HG03064 (cell line): Measurements from ENCODE around the gene AFAP1.

Source experiments
- ATAC-seq: cut with Tn5 transposase; IDR thresholded peaks from one replicate; pipeline ENCODE4 v1.9.1; 2021; ENCODE audit warnings: low read depth; ENCODE audit not compliant: unreplicated experiment

AFAP1 gene

DNA sequence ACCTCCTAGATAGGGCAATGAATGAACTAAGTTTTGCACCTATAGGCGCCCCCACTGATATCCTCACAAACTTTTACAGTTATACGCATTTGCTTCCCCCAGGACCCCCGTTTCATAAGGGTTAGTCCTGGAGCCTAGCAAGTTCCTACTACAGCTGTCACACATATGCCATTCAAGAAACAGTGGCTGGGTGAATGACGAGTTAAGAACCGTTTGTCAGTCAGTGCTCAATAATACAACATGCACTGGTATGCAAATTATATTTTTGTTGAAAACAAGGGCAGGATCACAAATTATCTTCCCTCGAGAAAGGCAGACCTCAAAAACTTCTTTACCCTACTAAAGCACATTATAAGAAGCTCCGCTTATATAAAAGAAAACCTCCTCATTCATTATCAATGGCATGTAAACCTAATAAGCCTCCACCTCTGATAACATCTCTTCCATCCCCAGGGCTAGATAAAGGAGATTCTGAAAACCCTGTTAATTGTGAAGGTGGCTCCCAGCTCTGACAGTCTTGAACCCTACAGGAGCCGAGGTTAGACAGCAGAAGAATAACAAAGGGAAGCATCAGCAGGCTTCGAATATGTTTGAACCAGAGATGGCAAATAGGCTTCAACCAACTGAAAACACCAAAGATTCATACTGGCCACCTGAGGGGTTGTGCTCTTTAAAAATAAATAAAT is 40.3 kb downstream of the AFAP1 start:
- no peak for ATAC-seq

DNA sequence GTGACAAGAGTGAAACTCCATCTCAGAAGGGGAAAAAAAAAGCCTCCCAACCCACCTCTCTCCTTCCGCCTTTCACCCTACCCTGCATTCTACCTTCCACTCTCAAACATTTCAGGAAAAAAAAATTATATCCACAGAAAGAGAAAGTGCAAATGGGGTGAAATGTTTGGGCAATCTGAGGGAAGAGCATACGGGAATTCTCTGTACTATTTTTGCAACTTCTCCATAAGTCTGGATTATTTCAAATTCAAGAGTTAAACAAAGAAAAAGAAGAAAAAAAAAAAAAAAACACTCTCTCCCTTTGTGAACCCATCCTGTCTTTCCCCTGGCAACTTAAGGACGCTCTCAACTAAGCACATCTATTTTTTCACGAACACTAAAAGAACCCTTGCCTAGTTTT is 41.3 kb downstream of the AFAP1 start:
- no peak for ATAC-seq

DNA sequence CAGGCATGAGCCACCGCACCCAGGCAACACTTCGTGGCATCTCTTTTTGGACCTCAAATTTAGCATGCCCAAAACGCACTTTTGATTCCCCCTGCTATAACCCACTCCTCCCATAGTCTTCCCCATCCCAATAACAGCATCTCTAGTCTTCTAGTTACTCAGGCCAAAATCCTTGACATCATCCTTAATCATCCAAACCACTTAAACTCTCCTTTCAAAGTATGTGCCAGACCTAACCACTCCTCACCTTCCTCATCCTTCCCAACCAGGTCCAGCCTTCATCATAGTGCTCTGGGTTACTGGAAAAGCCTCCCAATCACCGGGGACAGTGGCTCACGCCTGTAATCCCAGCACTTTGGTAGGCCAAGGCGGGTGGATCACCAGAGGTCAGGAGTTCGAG is 41.9 kb downstream of the AFAP1 start:
- no peak for ATAC-seq

DNA sequence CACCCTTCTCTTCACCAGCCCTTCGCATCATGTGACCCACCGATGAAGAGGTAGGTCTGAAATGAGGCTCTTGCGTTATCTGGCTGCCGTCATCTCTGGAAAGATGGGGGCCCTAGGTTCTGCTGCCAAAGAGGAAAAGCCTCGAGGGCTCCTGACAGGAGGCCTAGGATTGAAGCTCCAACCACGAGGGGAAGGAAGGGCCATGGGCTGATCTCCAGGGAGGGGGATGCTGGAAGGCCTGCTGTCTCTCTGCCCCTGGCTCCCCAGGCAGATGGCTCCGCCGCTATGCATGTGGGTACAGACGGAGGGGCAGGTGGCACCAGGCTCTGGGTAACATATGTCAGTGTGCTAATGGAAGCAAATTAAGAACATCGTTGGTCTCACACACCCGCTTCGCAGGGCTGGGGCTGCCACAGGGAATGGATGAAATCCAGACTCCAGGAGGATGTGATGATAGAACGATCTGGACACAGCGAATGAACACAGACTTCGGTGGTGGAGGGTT is 44.9 kb downstream of the AFAP1 start:
- no peak for ATAC-seq

DNA sequence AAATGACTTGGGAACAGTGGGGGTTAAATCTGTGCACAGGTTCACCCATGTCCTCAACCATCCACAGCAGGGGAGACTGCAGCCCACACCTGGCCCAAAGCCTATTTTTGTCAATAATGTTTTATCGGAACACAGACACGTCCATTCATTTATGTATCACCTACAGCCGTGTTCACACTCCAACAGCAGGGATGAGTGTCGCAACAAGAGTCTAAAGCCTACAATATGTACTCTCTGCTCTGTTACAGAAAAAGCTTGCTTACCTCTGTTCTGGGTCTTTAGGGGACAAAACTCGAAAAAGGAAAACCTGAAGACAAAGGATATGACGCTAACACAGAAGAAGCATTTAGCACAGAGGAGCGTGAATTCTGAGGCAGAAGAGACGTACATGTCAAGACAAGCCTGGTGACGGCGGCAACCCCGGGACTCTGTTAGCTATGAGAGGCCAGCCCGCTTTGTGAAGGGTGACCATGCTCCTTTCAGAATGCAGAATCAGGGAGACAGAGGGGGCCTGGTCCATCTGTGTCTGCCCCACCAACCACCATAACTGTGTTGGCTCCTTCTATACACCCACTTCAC is 45.5 kb downstream of the AFAP1 start:
- ATAC-seq = no peak

DNA sequence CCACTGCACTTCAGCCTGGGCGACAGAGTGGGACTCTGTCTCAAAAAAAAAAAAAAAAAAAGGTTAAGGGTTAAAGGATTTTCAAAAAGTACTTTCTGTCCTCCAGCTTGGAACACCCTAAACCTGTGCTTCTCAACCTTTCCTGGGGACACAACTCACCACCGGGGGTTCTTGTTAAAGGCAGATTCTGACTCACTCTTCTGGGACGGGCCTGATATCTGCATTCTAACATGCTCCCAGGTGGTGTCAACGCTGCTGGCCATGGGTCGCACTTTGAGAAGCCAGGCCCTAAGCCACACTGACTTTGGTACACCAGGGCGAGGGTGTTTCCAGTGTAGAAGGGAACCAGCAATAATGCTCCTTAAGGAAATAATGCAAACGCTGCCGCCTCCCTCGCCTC is 46.1 kb downstream of the AFAP1 start:
- no peak for ATAC-seq

DNA sequence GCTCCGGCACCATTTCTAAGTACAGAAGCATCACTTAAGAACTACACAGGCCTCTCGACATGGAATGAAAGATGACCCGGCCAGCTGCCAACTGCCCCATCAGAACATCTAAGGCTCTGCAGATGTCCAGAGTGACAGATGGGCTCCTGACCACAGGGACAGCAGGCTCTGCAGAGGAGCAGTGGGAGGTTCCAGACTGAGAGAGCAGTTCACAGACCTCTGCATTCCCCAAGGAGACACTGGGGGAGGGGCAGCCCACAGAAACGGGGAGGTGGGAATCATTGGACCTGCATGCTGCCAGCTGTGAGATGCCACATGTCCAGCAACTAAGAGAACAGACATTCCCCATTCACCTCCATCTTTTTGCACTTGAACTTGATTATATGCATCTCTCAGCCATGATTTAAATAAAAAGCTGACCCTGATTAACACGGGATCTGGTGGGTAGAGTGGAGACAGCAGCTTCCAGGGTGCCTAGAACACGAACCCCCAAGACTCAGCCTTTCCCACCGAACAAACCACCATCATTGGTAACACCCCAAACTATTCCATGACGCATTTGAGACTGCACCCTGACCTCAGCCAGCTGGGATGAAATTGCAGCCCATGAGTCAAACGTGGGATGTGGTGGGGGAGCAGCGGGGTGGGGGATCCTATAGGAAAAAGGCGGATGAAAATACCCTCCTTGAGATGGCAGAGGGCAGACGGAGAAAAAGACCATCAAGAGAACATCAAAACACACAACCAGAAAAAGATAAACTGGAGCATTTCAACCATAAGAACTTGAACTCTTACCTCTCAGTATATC is 47.2 kb downstream of the AFAP1 start:
- no peak for ATAC-seq

DNA sequence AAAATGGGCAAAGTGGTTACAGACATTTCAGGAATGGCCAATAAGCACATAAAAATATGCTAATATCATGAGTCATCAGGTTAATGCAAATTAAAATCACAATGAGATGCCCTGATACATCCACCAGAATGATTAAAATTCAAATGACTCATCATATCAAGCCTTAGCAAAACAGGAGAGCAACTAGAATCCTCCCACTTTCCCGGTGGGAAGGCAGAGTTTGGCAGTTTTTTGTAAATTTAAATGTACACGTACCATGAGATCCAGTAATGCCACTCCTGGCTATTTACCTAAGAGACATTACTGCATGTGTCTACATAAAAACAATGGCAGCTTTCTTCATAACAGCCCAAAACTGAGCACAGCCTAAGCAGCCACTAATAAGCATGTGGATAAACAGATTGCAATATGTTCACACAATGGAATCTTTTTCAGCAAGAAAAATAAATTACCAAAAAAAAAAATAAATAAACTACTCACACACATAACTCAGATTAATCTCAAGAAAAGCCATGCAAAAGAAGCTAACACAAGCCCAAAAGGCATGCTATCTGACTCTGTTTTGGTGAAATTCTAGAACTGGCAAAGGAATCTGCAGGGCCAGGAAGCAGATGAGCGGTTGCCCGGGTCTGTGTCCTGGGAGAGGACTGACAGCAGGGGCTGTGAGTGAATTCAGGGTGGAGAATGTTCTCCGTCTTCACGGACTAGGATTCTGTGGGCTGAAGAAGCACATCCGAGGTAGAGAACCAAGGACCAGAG is 48.8 kb downstream of the AFAP1 start:
- no peak for ATAC-seq

DNA sequence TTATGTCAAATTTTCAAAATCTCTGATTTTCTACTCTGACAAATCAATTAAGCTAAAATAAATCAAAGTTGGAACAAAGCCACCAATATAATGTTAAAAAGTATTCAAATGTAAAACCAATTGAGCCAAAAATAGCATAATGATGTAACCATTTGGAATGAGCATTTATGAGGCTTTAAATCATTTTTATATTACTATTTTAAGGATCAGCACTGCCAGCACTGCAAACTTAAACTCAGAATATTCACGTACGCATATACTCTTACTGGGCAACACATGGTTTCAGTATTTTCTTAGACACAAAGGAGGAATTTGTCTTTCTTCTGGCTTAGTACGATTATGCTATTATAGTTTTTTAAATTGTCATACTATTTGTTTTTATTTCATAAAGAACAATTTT is 52.2 kb downstream of the AFAP1 start:
- ATAC-seq = no peak

DNA sequence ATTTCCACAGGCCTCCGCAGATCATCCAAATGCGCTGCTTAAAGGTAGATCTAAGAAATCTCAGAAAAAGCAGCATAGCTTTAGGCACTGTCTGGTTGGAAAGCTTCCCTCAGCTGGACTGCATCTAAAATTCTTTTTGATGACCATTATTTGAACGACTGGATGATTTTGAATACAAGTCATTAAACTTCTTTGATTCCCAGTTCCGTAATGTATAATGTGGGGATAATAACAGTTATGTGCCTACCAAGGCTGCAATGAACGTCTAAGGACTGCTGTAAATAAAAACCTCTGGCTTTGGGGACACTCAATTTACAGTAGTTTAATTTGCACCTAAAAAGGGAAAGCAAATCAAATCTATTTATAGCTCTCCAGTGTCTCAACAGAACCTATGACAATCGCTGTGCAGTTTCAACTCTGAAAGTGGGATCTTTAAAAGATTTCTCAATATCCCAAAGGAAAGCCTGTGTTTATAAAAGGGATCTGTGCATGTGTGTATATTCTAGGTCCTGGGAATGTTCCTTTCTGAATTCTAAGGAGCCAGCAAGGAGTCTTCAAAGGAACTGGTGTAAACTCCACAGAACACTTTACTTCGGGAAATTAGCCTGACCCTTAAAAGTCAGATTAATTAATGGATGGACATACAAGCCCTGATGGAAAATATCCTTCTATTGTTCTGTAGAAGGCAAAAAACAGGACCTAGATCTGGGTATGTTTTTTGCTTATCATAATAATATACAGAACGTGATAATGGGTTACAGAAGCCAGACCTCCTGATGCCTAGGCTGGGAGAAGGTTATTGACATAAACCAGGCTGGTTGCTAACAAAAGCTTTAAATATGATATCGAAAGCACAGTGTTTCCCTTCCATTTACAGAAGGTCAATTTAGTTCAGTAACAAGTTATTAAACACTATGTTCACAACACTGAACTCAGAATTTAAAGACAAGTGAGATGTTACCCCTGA is 53.4 kb downstream of the AFAP1 start:
- no peak for ATAC-seq

DNA sequence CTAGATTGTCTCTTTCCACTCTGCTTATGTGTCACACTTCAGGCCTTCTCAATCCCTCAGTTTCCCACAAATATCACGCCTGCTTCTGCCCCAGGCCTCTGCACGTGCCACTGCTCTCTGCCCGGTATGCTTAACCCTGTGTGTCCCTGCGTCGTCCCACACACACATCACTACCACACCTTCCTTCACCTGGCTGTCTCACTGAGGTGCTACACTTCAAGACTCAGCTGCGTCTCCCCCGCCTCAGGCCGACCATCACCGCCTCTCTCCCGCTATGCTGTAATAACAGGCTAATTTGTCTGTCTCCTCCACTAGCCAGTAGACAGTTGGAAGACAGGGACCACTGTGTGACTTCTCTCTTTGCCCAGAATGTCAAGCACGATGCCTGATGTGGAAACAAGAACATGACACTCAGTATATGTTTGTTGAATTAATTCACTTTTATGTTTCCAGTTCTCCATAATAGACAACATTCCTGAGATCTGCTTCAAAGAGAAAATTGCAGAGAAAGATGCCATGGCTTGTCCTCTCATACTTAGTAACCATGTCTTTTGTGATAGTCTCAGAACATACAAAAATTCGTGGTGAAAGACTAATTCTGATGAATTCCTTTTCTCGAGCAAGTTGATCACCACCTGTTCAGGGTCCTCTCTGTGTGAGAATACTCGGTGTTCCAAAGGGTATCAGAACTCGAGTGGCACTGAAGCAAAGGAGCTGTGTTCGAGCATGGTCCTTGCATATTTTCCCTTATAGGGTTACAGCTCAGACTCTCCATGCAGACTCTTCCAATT is 54.2 kb downstream of the AFAP1 start:
- no peak for ATAC-seq

DNA sequence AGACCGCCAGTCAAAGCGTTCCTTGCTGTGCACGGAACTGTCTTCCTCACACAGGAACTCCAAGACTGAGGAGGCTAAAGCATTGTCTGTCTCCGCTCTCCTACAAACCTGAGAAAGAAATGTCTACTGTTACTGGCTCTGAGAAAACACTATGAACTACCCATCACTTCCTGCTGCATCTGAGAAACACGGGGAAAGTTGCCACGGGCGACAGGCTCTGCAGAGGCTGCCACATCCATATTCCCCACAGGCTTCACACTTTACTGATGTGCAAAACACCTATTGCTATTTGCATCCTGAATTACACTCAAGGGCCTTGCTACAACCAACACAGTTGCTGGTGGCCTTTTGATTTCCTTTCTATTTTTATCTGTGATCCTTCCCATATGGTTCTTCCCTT is 59.0 kb downstream of the AFAP1 start:
- no peak for ATAC-seq

DNA sequence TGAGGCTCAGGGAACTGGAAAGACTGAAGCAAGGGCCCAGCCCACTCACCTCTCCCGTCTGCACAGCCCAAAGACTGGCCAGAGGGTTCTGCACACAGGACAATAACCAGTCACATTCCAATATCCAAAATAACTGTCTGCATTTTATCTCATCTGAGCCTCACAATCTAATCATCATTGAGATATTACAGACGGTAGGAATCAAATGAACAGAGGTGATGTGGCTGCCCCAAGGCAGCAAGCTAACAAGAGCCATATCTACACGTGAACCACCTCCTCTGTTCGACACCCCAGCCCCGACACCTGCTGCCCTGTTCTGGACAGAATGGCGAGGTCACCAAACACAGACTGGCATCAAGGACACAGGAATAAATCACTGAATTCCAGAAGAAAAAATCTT is 60.5 kb downstream of the AFAP1 start:
- ATAC-seq = no peak

DNA sequence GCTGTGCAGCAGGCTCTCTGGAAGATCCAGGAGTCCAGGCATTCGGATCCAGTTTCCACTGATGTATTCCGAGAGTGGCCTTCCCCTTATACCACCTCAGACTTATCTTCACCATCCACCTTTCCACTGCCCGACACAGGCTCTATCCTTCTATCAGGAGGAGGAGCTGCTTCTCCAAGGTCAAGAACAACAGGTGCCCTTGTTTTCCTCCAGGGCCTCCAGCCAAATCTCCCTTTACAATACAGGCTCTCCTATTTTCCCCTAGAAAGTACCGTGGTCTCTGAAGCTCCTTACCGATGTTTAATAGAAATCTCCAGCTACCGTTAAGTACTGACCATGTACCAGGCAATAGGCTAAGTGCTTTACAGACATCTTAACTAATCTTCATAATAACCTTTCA is 61.3 kb downstream of the AFAP1 start:
- no peak for ATAC-seq

DNA sequence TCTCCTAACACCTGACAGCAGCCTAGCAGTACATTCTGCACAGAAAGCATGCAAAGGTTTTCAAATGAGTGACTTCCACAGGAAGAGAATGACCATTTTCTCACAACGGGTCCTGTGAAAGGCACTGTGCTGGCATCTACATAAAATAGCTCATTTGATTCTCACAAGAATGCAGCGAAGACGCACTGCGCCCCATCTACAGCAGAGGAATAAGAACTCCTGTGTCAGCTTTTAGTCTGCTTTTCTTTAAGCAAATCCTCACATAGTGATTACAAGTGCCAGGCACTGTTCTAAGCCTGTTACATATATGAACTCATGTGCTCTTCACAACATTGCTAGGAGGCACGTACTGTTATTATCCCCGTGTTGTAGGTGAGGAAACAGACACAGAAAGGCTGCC is 62.5 kb downstream of the AFAP1 start:
- ATAC-seq = no peak

DNA sequence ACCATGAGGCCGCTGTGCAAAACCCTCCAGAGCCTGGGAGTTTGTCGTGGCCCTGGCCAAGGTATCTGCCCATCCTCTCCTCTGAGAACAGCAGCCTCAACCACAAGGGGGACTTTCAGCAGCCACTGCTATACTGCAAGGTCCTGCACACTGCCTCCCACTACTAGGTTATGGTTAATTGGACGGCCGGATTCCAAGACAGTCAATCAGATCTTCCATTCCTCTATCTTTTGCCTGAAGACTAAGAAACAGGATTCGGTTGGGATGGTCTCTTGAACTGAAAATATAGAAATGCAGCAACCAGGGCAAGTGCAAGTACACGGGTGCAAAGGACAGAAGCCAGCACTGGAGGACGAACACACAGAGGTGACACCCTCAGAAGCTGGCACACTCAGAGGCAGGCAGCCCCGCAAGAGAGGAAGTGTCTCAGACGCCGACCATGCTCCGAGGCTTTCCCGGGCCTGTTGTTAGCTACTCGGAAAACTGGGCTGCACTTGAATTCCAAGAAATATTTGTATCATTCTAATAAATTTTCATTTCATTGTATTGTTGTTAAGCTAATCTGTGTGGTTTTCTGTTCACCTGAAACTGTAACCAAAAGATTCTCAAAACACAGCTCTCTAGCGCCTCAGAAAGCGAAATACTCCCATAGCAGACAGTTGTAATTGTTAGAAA is 63.3 kb downstream of the AFAP1 start:
- no peak for ATAC-seq

DNA sequence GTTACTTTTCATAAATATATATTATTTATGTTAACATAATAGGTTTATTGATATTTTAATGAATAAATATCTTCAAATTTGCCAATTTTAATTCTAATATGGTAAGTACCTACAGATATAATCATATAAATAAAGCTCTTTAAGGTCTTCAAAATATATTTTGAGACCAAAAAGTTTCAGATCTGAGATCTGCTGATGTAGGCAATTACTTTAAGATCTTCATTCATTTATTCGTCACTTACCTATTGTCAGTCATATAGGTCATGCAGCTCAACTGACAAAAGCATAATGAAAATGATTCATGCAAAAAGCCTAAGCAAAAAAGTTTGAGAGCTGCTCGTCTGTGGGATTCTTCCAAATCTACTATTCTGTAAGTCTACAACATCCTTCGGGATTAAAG is 64.8 kb downstream of the AFAP1 start:
- ATAC-seq = no peak

DNA sequence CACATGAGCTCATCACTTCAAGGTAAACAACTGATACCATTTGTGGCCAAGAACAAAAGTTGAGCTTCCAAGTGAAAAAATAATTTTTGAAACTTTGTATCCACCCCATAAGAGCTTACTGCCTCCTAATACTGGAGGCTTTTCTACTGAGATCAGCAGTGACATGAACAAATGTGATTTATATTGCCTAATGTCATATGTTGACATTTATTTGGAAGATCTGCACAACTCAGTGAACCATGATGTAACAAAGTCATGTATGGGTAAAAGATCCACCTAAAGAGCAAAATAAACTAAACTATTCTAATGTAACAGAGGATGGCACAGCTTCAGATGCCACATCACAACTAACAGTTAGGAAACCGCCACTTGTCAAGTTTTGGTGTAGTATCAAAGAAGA is 65.8 kb downstream of the AFAP1 start:
- ATAC-seq = no peak
